ENCODE results near the gene ADCYAP1R1.

Gene ADCYAP1R1

DNA sequence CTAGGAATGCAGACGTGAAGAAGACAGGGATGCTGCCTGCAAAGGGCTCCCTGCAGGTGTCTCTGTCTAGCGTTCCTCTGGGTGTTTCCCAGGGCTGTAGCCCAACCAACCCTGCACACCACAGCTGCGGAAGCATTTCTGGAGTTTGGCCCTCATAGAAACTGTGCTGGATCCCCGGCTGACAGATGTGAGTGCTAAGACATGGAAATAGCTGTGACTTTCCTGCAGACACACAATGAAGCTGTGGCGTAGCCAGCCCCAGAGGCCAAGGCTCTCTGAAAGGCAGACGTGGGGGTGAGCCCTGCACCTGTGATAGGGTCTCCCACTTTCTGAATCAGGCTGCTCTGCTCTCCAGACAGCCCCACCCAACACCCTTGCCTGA, 44.8 kb downstream of the ADCYAP1R1 start:
- no peaks in the 10 kb centered on the region for H3K9me3 ChIP-seq (ENCODE audit: control insufficient read depth, low read length)
- H3K36me3 ChIP-seq (ENCODE audit: control insufficient read depth, insufficient read depth, low read length): no peaks in the 10 kb centered on the region
- H3K27ac ChIP-seq (ENCODE audit: insufficient read depth, low read depth, low read length, poor library complexity, severe bottlenecking): no peak overlapping the region
- H3K27me3 ChIP-seq (ENCODE audit: control insufficient read depth, insufficient read depth, low read length, poor library complexity, severe bottlenecking): no peaks in the 10 kb centered on the region
- no peak overlapping the region for H3K4me3 ChIP-seq (ENCODE audit: insufficient read depth, low read depth, low read length)
- no peaks in the 10 kb centered on the region for H3K4me1 ChIP-seq (ENCODE audit: control insufficient read depth, insufficient read depth, low read length)
- 87 to 89% methylated on average over 6 of the region's 6 CpGs for WGBS, 2 experiments

DNA sequence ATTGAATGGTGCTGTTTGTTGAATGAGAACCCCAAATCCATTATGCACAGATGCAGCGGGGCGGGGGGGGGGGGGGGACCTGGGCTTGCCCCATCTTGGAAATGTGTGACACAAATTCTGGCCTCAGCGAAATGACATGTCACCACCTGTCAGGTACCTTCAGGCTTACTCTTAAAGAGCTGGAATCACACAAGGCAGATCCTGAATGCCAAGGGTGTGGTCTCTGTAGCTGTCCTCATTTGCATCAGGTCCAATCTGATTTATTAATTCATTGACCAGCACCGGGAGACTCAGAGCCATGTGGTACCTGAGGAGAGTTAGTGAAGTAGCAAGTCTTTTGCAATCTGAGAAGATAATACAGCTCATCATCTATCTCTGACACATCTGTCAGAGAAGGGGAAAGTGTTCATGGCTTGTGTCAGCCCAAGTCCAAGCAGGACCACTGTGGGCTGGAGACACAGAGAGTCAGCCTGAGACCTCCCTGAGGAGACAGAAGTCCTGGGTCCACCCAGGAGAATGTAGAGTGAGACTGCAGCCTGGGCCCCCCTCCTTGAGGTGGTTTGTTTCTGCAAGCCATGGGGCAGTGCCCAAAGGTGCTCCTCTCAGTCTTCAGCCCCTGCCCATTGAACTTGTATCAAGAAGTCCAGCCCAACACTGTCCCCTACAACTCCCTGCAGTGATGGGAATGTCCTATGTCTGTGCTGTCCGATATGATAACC, 46.7 kb downstream of the ADCYAP1R1 start:
- Histone ChIP-seq H3K27me3 (ENCODE audit: control insufficient read depth, insufficient read depth, low read length, poor library complexity, severe bottlenecking) (no peaks in the 10 kb centered on the region), H3K9me3 (ENCODE audit: control insufficient read depth, low read length) (no peaks in the 10 kb centered on the region), H3K36me3 (ENCODE audit: control insufficient read depth, insufficient read depth, low read length) (no peaks in the 10 kb centered on the region), H3K4me1 (ENCODE audit: control insufficient read depth, insufficient read depth, low read length) (no peaks in the 10 kb centered on the region), H3K4me3 (ENCODE audit: insufficient read depth, low read depth, low read length) (no peak overlapping the region), H3K27ac (ENCODE audit: insufficient read depth, low read depth, low read length, poor library complexity, severe bottlenecking) (no peak overlapping the region)
- 90 to 91% methylated on average over 5 of the region's 5 CpGs for WGBS, 2 experiments

DNA sequence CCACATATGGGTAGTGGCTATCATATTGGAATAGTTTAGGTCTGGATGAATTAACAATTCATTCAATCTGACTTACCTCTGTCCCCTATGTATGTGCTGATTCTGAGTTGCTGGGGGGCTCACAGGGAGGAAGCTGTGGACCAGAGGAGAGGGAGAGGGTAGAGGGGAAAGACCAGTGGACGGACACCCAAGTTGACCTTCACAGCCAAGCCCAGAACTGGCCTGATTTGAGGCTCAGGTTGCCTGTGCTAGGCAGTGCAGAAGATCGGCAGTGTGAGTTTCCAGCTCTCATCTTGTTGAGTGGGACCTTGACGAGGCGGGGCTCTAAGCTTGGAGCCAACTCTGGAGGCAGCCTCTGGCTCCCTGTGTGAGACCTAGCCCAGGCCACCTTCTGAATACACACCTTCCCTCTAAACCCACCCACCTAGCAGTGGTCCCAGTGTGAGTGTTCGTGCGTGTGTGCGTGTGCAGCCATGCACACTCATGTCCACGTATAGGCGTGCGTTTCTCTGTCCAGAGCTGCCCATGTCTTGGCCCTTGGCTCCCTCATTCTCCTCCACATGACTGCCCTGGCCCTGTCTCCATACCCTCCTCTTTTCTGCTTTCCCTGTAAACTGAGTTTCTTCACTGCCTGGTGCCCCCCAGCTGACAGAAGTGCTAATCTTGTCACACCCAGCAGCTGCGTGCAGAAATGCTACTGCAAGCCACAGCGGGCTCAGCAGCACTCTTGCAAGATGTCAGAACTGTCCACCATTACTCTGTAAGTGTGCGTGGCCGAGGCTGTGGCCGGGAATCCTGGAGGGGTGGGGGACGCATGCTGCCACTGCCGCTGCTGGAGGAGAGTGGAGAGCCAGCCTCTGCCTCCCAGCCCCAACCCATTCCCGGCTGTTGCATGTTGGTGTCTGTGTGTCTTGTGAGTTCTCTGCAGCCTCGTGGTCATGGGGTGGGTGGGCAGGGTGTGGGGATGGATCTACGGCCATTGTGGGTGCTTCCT, 47.6 kb downstream of the ADCYAP1R1 start:
- H3K9me3 ChIP-seq (ENCODE audit: control insufficient read depth, low read length): no peaks in the 10 kb centered on the region
- no peak overlapping the region for H3K4me3 ChIP-seq (ENCODE audit: insufficient read depth, low read depth, low read length)
- H3K36me3 ChIP-seq (ENCODE audit: control insufficient read depth, insufficient read depth, low read length): no peaks in the 10 kb centered on the region
- WGBS, 2 experiments: 93 to 94% methylated on average over 19 to 20 of the region's 20 CpGs
- no peaks in the 10 kb centered on the region for H3K27me3 ChIP-seq (ENCODE audit: control insufficient read depth, insufficient read depth, low read length, poor library complexity, severe bottlenecking)
- no peaks in the 10 kb centered on the region for H3K4me1 ChIP-seq (ENCODE audit: control insufficient read depth, insufficient read depth, low read length)
- H3K27ac ChIP-seq (ENCODE audit: insufficient read depth, low read depth, low read length, poor library complexity, severe bottlenecking): no peak overlapping the region

DNA sequence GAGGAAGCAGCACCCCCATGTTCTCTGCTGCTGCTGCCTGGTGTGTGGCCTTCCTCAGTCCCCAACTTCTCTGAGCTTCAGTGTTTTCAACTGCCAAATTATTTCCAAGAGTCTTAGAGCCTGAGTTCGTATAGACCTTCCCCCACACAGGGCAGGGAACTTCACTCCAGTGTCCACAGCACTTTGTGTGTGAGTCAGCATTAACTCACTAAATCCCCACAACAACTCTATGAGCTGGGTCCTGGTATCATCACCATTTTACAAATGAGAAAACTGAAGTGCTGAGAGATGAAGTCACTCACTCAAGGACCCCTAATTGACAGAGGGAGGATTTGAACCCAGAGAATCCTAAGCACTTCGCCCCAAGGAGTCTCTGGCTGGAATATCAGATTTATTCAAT, 48.3 kb downstream of the ADCYAP1R1 start:
- WGBS, 2 experiments: 94 to 97% methylated on average over 2 of the region's 2 CpGs
- H3K4me3 ChIP-seq (ENCODE audit: insufficient read depth, low read depth, low read length): no peak overlapping the region
- no peaks in the 10 kb centered on the region for H3K27me3 ChIP-seq (ENCODE audit: control insufficient read depth, insufficient read depth, low read length, poor library complexity, severe bottlenecking)
- H3K27ac ChIP-seq (ENCODE audit: insufficient read depth, low read depth, low read length, poor library complexity, severe bottlenecking): no peak overlapping the region
- H3K9me3 ChIP-seq (ENCODE audit: control insufficient read depth, low read length): no peaks in the 10 kb centered on the region
- no peaks in the 10 kb centered on the region for H3K4me1 ChIP-seq (ENCODE audit: control insufficient read depth, insufficient read depth, low read length)
- H3K36me3 ChIP-seq (ENCODE audit: control insufficient read depth, insufficient read depth, low read length): no peaks in the 10 kb centered on the region

DNA sequence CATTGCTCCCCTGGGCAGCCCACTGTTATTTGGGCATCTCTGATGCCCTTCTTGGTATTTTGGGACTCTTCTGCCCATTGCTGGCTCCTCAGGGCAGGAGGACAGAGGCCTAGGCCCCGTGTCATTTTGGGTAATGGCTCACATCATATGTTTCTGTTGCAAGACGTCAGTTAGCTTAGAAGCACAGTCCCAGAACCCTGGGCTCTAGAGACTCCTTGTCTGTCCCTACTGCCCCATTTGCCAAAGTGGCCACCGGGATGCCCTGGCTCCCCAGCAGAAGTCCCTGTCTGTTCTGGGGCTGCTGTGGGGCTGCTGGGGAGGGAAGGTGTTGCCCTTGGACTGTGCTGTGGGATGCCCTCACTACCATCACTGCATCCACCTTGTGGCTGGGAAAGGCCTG, 48.8 kb downstream of the ADCYAP1R1 start:
- H3K4me1 ChIP-seq (ENCODE audit: control insufficient read depth, insufficient read depth, low read length): no peaks in the 10 kb centered on the region
- no peaks in the 10 kb centered on the region for H3K27me3 ChIP-seq (ENCODE audit: control insufficient read depth, insufficient read depth, low read length, poor library complexity, severe bottlenecking)
- H3K36me3 ChIP-seq (ENCODE audit: control insufficient read depth, insufficient read depth, low read length): no peaks in the 10 kb centered on the region
- 93 to 94% methylated on average over 3 of the region's 3 CpGs for WGBS, 2 experiments
- no peak overlapping the region for H3K27ac ChIP-seq (ENCODE audit: insufficient read depth, low read depth, low read length, poor library complexity, severe bottlenecking)
- H3K9me3 ChIP-seq (ENCODE audit: control insufficient read depth, low read length): no peaks in the 10 kb centered on the region
- no peak overlapping the region for H3K4me3 ChIP-seq (ENCODE audit: insufficient read depth, low read depth, low read length)

DNA sequence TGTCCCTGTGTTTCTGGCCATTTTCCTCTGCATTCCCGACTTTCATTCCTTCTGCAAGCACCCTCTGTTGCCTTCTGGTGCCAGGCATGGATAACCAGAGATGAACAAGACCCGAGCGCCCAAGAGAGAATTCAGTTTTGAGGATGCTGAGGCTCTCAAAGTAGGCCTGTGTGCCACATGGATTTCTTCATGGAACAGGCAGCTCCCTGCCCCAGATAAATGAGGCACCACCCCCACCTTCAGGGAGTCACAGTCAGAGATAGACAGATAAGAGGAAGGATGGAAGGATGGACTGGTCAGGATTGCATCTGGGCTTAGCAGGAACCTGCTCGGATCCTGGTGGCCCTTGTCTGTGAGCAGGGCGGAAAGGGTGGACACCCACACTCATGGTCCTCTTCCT, 49.4 kb downstream of the ADCYAP1R1 start:
- no peaks in the 10 kb centered on the region for H3K9me3 ChIP-seq (ENCODE audit: control insufficient read depth, low read length)
- H3K36me3 ChIP-seq (ENCODE audit: control insufficient read depth, insufficient read depth, low read length): no peaks in the 10 kb centered on the region
- 93 to 95% methylated on average over 5 of the region's 5 CpGs for WGBS, 2 experiments
- no peaks in the 10 kb centered on the region for H3K4me1 ChIP-seq (ENCODE audit: control insufficient read depth, insufficient read depth, low read length)
- no peaks in the 10 kb centered on the region for H3K27me3 ChIP-seq (ENCODE audit: control insufficient read depth, insufficient read depth, low read length, poor library complexity, severe bottlenecking)
- H3K27ac ChIP-seq (ENCODE audit: insufficient read depth, low read depth, low read length, poor library complexity, severe bottlenecking): no peak overlapping the region
- no peak overlapping the region for H3K4me3 ChIP-seq (ENCODE audit: insufficient read depth, low read depth, low read length)

DNA sequence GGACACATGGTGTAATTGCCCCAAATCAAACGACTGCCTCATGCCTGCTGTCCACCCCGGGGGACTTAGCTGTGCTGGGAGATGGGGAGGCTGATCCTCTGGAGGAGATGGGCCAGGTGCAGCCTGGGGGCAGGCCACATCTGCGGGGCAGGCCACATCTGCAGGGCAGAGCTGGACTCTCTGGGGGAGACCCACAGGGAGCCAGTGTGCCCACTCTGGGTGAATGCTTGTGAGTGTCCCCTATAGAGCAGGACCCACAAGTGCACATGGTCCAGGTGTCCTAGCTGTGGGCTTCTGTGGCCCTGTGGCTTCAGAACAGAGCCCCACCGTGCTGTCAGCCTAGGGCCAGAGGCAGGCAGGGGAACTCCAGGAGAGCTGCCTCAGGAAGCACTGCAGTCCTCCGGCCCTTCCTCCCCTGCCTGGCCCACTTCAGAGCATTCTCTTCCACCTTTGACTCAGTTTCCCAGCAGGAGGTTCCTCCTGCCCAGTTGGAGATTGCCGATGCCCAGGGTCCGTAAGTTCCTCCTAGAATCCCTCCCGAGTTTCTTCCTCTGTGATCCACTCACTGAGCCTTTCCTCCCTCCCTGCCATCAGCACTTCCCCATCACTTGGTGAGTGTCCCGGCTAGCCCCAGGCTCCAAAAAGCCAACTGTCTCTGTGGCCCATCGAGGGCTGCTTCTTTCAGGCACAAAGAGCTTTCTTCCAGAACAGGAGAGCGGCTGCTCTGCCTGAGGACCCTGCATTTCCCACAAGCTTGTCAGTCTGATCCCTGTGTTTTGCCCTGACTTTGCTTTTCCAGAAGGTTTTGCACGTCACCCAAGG, 50.3 kb downstream of the ADCYAP1R1 start:
- no peak overlapping the region for H3K27ac ChIP-seq (ENCODE audit: insufficient read depth, low read depth, low read length, poor library complexity, severe bottlenecking)
- H3K27me3 ChIP-seq (ENCODE audit: control insufficient read depth, insufficient read depth, low read length, poor library complexity, severe bottlenecking): no peaks in the 10 kb centered on the region
- H3K4me1 ChIP-seq (ENCODE audit: control insufficient read depth, insufficient read depth, low read length): no peaks in the 10 kb centered on the region
- H3K36me3 ChIP-seq (ENCODE audit: control insufficient read depth, insufficient read depth, low read length): no peaks in the 10 kb centered on the region
- WGBS, 2 experiments: 86% methylated on average over 12 of the region's 12 CpGs
- no peak overlapping the region for H3K4me3 ChIP-seq (ENCODE audit: insufficient read depth, low read depth, low read length)
- H3K9me3 ChIP-seq (ENCODE audit: control insufficient read depth, low read length): no peaks in the 10 kb centered on the region

DNA sequence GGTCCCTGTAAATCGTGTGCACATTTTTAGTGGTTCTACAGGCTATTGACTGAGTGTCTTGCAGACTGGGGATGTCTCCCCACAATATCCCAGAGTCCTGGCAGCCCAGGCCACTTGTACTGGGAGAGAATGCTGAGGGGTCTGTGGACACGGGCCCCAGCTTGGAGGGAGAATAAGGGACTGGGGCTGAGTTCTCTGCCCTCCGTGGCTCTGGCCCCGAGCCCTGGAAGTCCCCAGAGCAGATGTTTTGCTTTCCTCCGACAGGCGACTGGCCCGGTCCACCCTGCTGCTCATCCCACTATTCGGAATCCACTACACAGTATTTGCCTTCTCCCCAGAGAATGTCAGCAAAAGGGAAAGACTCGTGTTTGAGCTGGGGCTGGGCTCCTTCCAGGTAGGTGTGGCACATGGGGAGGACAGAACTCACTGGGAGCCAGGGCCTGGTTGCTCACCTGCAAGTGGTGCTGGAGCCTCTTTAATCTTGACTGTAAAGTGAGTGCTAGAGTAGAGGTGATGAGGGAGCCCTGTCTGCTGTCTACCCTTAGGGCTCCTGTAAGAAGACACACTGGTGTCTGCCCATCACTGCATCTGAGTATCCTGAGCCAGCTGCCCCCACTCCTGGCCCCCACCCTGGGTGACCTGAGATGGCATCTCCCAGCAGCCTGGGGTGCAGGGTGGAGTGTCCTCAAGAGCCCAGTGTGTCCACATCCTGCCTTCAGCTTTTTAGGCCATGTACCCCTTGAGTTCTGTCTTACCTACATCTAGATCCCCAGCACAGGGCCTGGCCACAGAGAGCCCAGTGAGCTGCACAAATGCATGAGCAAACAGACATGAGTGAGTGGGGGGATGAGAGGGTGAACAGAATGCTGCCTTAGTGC, 51.1 kb downstream of the ADCYAP1R1 start:
- no peak overlapping the region for H3K27ac ChIP-seq (ENCODE audit: insufficient read depth, low read depth, low read length, poor library complexity, severe bottlenecking)
- no peak overlapping the region for H3K4me3 ChIP-seq (ENCODE audit: insufficient read depth, low read depth, low read length)
- H3K9me3 ChIP-seq (ENCODE audit: control insufficient read depth, low read length): no peaks in the 10 kb centered on the region
- 92 to 95% methylated on average over 9 of the region's 9 CpGs for WGBS, 2 experiments
- H3K27me3 ChIP-seq (ENCODE audit: control insufficient read depth, insufficient read depth, low read length, poor library complexity, severe bottlenecking): no peaks in the 10 kb centered on the region
- H3K4me1 ChIP-seq (ENCODE audit: control insufficient read depth, insufficient read depth, low read length): no peaks in the 10 kb centered on the region
- no peaks in the 10 kb centered on the region for H3K36me3 ChIP-seq (ENCODE audit: control insufficient read depth, insufficient read depth, low read length)

DNA sequence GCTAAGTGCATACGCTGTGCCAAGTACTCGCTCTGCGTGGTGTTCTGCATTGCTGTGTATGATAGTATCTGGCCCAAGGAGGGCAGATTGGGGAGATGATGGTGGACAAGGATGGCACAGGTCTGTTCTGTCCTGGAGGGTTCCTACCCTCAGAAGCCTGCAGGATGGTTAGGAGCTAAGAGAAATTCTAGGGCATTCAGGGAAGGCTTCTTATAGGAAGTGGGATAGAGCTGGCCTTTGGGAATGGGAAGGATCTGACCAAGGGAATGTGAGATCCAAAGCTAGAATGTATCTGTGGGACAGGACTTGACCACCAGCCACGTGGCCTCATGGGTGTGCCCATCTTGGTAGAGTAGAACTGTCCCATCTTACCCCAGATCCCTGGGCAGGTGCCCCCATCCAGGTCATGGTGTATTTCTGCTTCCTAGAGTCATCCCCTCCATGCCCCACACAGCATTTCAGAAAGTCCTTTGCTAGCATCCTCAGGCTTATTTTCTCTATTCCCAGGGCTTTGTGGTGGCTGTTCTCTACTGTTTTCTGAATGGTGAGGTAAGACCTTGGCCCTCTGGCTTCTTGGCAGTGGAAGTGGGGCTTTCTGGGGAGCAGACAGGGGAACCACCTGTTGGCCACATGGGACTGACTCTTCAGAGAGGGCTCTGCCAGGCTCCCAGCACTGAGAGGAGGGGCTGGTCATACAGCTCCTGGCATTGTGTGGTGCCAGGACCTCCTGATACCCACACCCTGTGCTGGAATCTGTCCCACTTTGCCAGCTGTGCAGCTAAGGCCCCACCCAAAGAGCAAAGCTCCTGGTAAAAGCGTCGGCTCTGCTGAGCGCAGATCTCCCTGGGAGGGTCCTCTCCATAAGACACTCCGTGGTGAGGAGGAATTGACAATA, 52.5 kb downstream of the ADCYAP1R1 start:
- H3K4me3 ChIP-seq (ENCODE audit: insufficient read depth, low read depth, low read length): no peak overlapping the region
- H3K27ac ChIP-seq (ENCODE audit: insufficient read depth, low read depth, low read length, poor library complexity, severe bottlenecking): no peak overlapping the region
- H3K4me1 ChIP-seq (ENCODE audit: control insufficient read depth, insufficient read depth, low read length): no peaks in the 10 kb centered on the region
- no peaks in the 10 kb centered on the region for H3K36me3 ChIP-seq (ENCODE audit: control insufficient read depth, insufficient read depth, low read length)
- WGBS, 2 experiments: 92 to 96% methylated on average over 8 of the region's 8 CpGs
- H3K27me3 ChIP-seq (ENCODE audit: control insufficient read depth, insufficient read depth, low read length, poor library complexity, severe bottlenecking): no peaks in the 10 kb centered on the region
- H3K9me3 ChIP-seq (ENCODE audit: control insufficient read depth, low read length): no peaks in the 10 kb centered on the region
